Measurements from ENCODE around the gene KLHL22. TPM values are rescaled to one million over a fixed set of nuclear protein-coding genes. Genes with fewer than 3 reads are reported as not detected.

The KLHL22 gene
- total RNA-seq, 2 donors from 2014 or later: 10.4 to 13.2 TPM

DNA sequence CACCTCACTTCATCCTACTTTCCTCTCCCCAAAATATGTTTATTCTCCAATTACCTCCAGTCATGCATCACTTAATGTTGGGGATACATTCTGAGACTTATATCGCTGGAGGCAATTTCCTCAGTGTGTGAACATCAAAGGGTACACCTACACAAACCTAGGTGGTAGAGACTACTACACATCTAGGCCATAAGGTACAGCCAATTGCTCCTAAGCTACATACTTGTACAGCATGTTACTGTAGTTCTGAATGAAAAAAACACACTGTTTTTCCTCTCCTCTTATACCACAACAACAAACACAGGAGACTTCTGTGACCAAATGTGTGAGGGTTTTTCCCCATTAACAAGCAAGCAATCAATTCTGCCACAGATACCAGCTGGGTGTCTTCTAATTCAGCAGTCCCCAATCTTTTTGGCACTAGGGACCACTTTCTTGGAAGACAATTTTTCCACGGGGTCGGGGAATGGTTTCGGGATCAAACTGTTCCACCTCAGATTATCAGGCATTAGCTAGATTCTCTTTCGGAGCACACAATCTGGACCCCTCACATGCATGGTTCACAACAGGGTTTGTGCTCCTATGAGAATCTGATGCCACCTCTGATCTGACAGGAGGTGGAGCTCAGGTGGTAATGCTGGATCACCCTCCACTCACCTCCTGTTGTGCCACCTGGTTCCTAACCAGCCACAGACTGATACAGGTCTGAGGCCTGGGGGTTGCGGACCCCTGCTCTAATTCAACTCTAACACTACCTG lies 5.2 kb downstream of the KLHL22 start:
- no peak overlapping the region for H3K4me3 ChIP-seq
- H3K36me3 ChIP-seq: no peaks in the 10 kb centered on the region
- intact Hi-C loops (cut with DNase I): loop anchor here (5.0 to 10.0 kb wide), 2 partner anchors 56 to 72 kb away; partner anchors contain the start of gene SCARF2
- no peaks in the 10 kb centered on the region for H3K4me1 ChIP-seq
- DNase-seq: no peak
- no peaks in the 10 kb centered on the region for H3K27me3 ChIP-seq
- H3K9me3 ChIP-seq: no peaks in the 10 kb centered on the region
- TF ChIP-seq, protein P1, sequence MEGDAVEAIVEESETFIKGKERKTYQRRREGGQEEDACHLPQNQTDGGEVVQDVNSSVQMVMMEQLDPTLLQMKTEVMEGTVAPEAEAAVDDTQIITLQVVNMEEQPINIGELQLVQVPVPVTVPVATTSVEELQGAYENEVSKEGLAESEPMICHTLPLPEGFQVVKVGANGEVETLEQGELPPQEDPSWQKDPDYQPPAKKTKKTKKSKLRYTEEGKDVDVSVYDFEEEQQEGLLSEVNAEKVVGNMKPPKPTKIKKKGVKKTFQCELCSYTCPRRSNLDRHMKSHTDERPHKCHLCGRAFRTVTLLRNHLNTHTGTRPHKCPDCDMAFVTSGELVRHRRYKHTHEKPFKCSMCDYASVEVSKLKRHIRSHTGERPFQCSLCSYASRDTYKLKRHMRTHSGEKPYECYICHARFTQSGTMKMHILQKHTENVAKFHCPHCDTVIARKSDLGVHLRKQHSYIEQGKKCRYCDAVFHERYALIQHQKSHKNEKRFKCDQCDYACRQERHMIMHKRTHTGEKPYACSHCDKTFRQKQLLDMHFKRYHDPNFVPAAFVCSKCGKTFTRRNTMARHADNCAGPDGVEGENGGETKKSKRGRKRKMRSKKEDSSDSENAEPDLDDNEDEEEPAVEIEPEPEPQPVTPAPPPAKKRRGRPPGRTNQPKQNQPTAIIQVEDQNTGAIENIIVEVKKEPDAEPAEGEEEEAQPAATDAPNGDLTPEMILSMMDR (IDR thresholded peaks at IDR 0.05): no peak
- no peak overlapping the region for H3K27ac ChIP-seq
- no peak overlapping the region for H3K9ac ChIP-seq (ENCODE audit: low read depth in 2 of 2, low read length in 2 of 2)

DNA sequence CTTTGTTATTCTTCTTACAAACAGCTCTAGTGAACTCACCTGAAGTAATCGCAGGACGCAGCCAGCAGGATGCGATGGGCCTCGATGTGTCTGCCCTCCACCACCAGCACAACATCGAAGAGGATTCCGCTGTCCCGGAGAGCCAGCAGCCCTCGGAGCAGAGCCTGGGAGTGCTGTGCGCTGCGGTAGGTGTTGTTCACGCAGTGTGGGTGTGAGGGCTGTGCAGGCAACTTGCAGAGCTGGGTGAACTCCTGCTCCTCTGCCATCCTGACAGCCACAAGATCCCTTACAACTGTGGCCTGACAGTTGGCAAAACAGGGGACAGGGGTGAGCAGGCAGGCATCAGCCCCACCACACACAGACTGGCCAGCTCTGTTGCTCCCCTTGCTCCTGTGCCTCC lies 6.6 kb downstream of the KLHL22 start:
- Histone ChIP-seq H3K4me1 (no peaks in the 10 kb centered on the region), H3K4me3 (no peak overlapping the region), H3K27ac (no peak overlapping the region), H3K36me3 (no peaks in the 10 kb centered on the region), H3K27me3 (no peaks in the 10 kb centered on the region), H3K9ac (ENCODE audit: low read depth in 2 of 2, low read length in 2 of 2) (no peak overlapping the region), H3K9me3 (no peaks in the 10 kb centered on the region)
- TF ChIP-seq, protein P1 (IDR thresholded peaks at IDR 0.05): no peak
- DNase-seq: no peak
- intact Hi-C loops (cut with DNase I): no loop called here

DNA sequence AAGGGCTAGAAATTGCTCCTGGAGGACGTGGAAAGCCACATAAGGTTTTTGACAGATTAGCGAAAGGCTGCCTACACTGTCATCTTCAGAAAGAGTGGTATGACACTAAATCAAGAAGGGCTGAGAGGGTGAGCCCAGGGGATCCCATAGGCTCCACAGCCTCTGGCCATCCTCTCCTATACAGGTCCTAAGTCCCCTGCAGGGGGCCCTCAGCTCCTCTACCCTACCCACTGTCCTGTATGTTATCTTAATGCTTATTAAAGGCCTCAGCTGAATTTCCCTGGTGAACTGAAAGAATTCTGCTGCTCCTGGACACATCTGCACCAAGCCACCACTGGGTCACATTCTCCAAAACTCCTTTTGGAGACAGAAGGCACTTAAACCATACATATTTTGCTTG lies 7.9 kb downstream of the KLHL22 start:
- no peak for DNase-seq
- Histone ChIP-seq H3K4me1 (no peaks in the 10 kb centered on the region), H3K27ac (no peak overlapping the region), H3K36me3 (no peaks in the 10 kb centered on the region), H3K9me3 (no peaks in the 10 kb centered on the region), H3K4me3 (no peak overlapping the region), H3K27me3 (no peaks in the 10 kb centered on the region), H3K9ac (ENCODE audit: low read depth in 2 of 2, low read length in 2 of 2) (no peak overlapping the region)
- TF ChIP-seq, protein P1 (IDR thresholded peaks at IDR 0.05): no peak
- intact Hi-C loops (cut with DNase I): no loop called here

DNA sequence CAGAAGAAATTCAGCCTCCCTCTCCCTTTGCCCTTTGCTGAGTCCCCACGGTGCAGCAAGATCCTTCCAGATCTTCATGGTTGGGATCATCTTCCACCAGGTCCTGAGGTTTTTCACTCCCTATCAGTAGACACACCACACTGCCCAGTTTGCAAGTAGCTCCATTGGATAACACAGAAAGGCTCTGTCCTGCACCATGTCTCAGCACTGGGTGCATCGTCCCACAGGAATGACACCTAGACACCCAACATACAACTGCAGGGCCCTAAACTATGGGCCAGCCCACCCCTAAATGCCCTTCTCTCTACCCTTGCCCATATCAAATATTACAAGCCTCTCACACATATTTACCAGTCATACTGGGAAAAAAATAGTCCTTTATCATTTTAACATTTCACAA lies 9.4 kb downstream of the KLHL22 start:
- no peak overlapping the region for H3K9ac ChIP-seq (ENCODE audit: low read depth in 2 of 2, low read length in 2 of 2)
- H3K27me3 ChIP-seq: no peaks in the 10 kb centered on the region
- H3K9me3 ChIP-seq: no peaks in the 10 kb centered on the region
- H3K36me3 ChIP-seq: no peaks in the 10 kb centered on the region
- DNase-seq: no peak
- H3K27ac ChIP-seq: no peak overlapping the region
- no peaks in the 10 kb centered on the region for H3K4me1 ChIP-seq
- TF ChIP-seq, protein P1 (IDR thresholded peaks at IDR 0.05): no peak
- intact Hi-C loops (cut with DNase I): no loop called here
- no peak overlapping the region for H3K4me3 ChIP-seq

DNA sequence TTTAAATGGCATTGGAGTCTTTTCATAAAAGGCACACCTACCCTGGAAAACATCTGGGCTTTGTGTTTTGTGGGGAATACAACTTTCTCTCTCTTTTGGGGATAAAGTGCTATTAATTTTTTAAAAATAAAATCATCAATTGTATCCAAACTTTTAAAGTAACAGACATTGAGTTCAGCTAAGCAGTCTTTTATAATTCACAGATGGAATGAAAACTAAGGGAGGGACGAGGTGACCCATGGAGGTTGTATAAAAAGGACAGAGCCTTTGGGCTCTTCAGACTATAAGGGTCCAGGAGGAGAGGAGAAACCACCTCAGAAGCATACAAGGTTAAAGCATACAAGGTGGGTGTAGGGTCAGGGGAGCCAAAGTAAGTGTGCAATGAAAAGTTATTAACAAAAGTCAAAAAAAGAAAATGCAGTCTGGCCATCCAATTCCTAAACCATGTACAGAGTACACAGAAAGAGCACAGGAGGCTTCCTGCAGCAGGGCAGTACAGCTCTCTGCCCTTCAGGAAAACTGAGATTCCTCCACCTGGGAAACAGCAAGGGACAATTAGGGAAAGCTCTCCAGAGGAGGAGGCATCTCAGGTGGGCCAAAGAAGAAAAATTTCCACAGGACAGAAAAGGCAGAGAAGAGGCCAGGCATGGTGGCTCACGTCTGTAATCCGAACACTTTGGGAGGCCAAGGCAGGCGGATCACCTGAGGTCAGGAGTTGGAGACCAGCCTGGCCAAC lies 10.5 kb downstream of the KLHL22 start:
- no peak for DNase-seq

More for the DNA sequence above, 10.5 kb downstream of the KLHL22 start:
- Histone ChIP-seq H3K9ac (ENCODE audit: low read depth in 2 of 2, low read length in 2 of 2) (no peak overlapping the region), H3K27me3 (no peaks in the 10 kb centered on the region), H3K9me3 (no peaks in the 10 kb centered on the region), H3K27ac (no peak overlapping the region), H3K4me1 (no peaks in the 10 kb centered on the region), H3K4me3 (no peak overlapping the region), H3K36me3 (no peaks in the 10 kb centered on the region)
- TF ChIP-seq, protein P1 (IDR thresholded peaks at IDR 0.05): no peak
- intact Hi-C loops (cut with DNase I): no loop called here
